ENCODE results near the gene PDAP1. TPM values are rescaled to one million over a fixed set of nuclear protein-coding genes. Genes with fewer than 3 reads are reported as not detected.

PDAP1 gene
- total and polyA plus RNA-seq, 12 donors: 43.6 to 187 (median 90.2) TPM

DNA sequence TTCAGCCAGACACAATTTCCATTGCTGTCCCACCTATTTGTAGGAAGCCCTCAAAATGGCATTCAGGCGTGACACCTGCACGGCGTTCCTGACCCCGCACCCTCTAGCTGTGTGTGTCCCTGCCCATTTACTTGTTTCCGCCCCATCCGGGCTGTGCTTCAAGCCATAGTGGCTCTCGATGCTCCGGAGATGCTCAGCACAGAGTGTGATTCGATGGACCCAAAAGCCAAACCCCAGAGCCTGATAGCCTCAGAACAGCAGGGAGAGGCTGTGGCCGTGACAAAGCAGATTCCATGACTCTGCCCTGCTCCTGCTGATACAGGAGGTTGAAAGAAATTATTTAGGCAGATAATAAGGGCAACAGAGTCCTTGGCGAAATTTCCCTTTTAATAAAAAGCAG lies 13.8 kb upstream of the PDAP1 start:
- Histone ChIP-seq H3K4me3 (no peak overlapping the region), H3K27me3 (no peaks in the 10 kb centered on the region), H3K36me3 (replicated peaks in 1 of 2) (peaks cover 0 to 66% of the 10 kb centered on the region in 2 donors), H3K9me3 (replicated peaks in 1 of 3) (no peaks in the 10 kb centered on the region), H3K4me1 (replicated peaks in 1 of 2) (no peaks in the 10 kb centered on the region), H3K27ac (no peak overlapping the region)
- intact Hi-C loops (cut with DNase I): no loop called here
- no peak for DNase-seq
- no peak for TF ChIP-seq POLR2A (IDR thresholded peaks at IDR 0.05)
- TF ChIP-seq, protein P1, sequence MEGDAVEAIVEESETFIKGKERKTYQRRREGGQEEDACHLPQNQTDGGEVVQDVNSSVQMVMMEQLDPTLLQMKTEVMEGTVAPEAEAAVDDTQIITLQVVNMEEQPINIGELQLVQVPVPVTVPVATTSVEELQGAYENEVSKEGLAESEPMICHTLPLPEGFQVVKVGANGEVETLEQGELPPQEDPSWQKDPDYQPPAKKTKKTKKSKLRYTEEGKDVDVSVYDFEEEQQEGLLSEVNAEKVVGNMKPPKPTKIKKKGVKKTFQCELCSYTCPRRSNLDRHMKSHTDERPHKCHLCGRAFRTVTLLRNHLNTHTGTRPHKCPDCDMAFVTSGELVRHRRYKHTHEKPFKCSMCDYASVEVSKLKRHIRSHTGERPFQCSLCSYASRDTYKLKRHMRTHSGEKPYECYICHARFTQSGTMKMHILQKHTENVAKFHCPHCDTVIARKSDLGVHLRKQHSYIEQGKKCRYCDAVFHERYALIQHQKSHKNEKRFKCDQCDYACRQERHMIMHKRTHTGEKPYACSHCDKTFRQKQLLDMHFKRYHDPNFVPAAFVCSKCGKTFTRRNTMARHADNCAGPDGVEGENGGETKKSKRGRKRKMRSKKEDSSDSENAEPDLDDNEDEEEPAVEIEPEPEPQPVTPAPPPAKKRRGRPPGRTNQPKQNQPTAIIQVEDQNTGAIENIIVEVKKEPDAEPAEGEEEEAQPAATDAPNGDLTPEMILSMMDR (IDR thresholded peaks at IDR 0.05): no peak
- 86 to 92% (median 89%) methylated on average over 11 of the region's 11 CpGs for WGBS, 4 donors

DNA sequence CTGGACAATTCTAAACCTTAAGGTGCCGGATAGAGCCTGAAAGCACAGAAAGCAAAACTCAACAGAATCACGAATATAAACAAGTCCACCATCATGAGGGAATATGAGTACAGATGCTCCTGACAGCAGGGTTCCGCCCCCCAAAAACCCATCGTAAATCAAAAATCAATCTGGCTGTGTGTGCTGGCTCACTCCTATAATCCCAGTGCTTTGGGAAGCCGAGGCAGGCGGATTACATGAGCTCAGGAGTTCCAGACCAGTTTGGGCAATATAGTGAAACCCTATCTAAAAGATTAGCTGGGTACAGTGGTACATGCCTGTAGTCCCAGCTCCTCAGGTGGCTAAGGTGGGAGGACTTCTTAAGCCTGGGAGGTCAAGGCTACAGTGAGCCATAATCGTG lies 12.6 kb upstream of the PDAP1 start:
- WGBS, 4 donors: 78 to 84% (median 81%) methylated on average over 7 of the region's 7 CpGs
- no peaks in the 10 kb centered on the region for H3K4me1 ChIP-seq (replicated peaks in 1 of 2)
- no peak overlapping the region for H3K27ac ChIP-seq
- TF ChIP-seq, protein P1 (IDR thresholded peaks at IDR 0.05): no peak
- TF ChIP-seq POLR2A (IDR thresholded peaks at IDR 0.05): no peak
- H3K9me3 ChIP-seq (replicated peaks in 1 of 3): no peaks in the 10 kb centered on the region
- no peak for DNase-seq
- intact Hi-C loops (cut with DNase I): no loop called here
- no peaks in the 10 kb centered on the region for H3K27me3 ChIP-seq
- no peak overlapping the region for H3K4me3 ChIP-seq
- peaks cover 0 to 78% of the 10 kb centered on the region in 2 donors for H3K36me3 ChIP-seq (replicated peaks in 1 of 2)

DNA sequence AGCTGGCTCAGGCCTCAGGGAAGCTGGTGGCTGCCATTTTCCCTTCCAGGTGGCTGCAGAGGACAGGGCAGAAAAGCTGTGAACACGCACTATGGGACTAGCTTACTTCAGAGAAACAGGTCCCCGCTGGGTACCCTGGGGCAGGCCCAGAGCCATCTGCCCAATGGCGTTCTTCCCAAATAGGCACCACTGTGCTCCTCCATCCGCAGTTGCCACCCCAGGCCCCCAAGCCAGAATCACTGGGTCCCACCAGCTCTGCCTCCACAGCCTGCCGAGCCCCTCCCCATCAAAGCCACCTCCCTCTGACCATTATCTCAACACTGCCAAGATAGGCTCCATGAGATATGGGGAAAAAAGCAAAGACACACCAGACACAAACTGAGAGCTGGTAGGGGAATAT lies 11.8 kb upstream of the PDAP1 start:
- TF ChIP-seq, protein P1 (IDR thresholded peaks at IDR 0.05): no peak
- TF ChIP-seq POLR2A (IDR thresholded peaks at IDR 0.05): no peak
- Histone ChIP-seq H3K36me3 (replicated peaks in 1 of 2) (peaks cover 0 to 82% of the 10 kb centered on the region in 2 donors), H3K9me3 (replicated peaks in 1 of 3) (no peaks in the 10 kb centered on the region), H3K4me1 (replicated peaks in 1 of 2) (no peaks in the 10 kb centered on the region), H3K27ac (no peak overlapping the region), H3K27me3 (no peaks in the 10 kb centered on the region), H3K4me3 (no peak overlapping the region)
- no peak for DNase-seq
- intact Hi-C loops (cut with DNase I): no loop called here
- 91 to 95% (median 94%) methylated on average over 4 to 5 of the region's 5 CpGs for WGBS, 4 donors

DNA sequence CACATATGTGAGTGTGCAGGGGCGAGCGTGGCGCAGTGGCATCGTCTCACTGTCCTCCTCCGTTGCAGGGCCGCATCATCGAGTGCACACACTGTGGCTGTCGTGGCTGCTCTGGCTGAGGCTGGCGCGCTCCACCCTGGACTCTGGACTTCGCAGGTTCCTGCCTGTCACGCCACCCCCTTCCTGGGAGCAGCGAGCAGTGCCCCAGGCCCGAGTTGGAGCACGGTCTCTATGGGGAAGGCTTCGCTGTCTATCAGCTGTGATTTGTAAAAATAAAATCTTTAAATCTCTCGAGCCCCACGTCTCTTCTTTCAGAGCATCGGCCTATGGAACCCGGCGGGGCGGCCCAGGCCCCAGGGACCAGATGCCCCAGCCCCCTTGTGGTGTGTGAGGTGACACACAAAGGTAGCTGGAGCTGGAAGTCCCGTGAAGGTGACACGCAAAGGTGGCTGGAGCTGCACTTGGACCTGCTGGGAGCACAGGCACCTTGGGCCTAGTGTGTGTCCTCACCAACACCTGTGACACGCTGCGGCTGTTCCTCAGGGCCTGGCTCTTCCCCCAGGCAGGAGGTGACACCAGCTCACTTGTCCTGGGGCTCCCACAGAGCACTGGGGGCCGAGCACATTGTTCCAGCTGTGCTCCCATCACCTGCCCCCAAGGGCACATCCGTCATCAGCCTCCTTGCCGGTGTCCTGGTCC lies 11.1 kb upstream of the PDAP1 start:
- no peak for TF ChIP-seq POLR2A (IDR thresholded peaks at IDR 0.05)
- TF ChIP-seq, protein P1 (IDR thresholded peaks at IDR 0.05): no peak
- 91 to 94% (median 92%) methylated on average over 16 to 29 of the region's 29 CpGs for WGBS, 4 donors
- H3K4me3 ChIP-seq: no peak overlapping the region
- H3K36me3 ChIP-seq (replicated peaks in 1 of 2): peaks cover 0 to 82% of the 10 kb centered on the region in 2 donors
- DNase-seq: no peak
- no peaks in the 10 kb centered on the region for H3K27me3 ChIP-seq
- no peaks in the 10 kb centered on the region for H3K4me1 ChIP-seq (replicated peaks in 1 of 2)
- intact Hi-C loops (cut with DNase I): loop anchor here in 1 of 2 donors (5.0 kb wide), 1 partner anchor 57 kb away; no protein-coding TSS in a partner anchor
- H3K27ac ChIP-seq: no peak overlapping the region
- no peaks in the 10 kb centered on the region for H3K9me3 ChIP-seq (replicated peaks in 1 of 3)
